Measurements from ENCODE around the gene SOX15. TPM values are rescaled to one million over a fixed set of nuclear protein-coding genes. Genes with fewer than 3 reads are reported as not detected.
"Not testable (repeated sequence)": the region's sequence is repeated elsewhere in the genome, so short reads cannot be mapped to it uniquely, and the experiment has no call there.

SOX15 gene
- total RNA-seq, 1 donor from 2014 or later = 0.51 TPM

- Histone ChIP-seq H2AFZ (replicated peaks) (no peak overlapping the region), H3K4me3 (peak overlapping the region; percentile 92), H3K36me3 (no peaks in the 10 kb centered on the region), H3K27ac (no peak overlapping the region), H3K4me2 (peak overlapping the region; percentile 86), H3K27me3 (no peaks in the 10 kb centered on the region), H3K4me1 (peaks cover 4% of the 10 kb centered on the region), H3K9ac (no peak overlapping the region), H3K9me3 (ENCODE audit: low read depth) (no peaks in the 10 kb centered on the region), H3F3A (ENCODE audit: low read depth) (peaks cover 13% of the 10 kb centered on the region), H3K79me2 (ENCODE audit: low read depth) (no peaks in the 10 kb centered on the region), H4K20me1 (ENCODE audit: low read depth) (no peaks in the 10 kb centered on the region)
- Mint-ChIP-seq H3K27ac (no peak overlapping the region), H3K4me3 (peak overlapping the region; percentile 95), H3K4me1 (peaks cover 22% of the 10 kb centered on the region), H3K36me3 (peaks cover 6% of the 10 kb centered on the region), H3K9me3 (peaks cover 2% of the 10 kb centered on the region), H3K27me3 (ENCODE audit: insufficient read depth, low read depth) (peaks cover 12% of the 10 kb centered on the region)
- TF ChIP-seq CTCF (IDR thresholded peaks at IDR 0.05) = no peak
- no peak for TF ChIP-seq EZH2 (IDR thresholded peaks at IDR 0.05)
- no peak for TF ChIP-seq EZH2phosphoT487 (IDR thresholded peaks at IDR 0.05)
- no peak for DNase-seq (ENCODE audit: low spot score)
These were observed 36.4 kb upstream of the SOX15 start for GRCh38 chr17:7626307-7626706.

GRCh38 chr17:7625749-7626148 lies 35.9 kb upstream of the SOX15 start:
- not testable (repeated sequence) for H3K36me3 ChIP-seq; H3K27me3 ChIP-seq; H3K79me2 ChIP-seq (ENCODE audit: low read depth); H3K27ac ChIP-seq; H3K4me1 ChIP-seq; H3K9ac ChIP-seq; DNase-seq (ENCODE audit: low spot score); H3K4me3 ChIP-seq; H3K4me2 ChIP-seq; H3K9me3 Mint-ChIP-seq; H3K9me3 ChIP-seq (ENCODE audit: low read depth); H3K36me3 Mint-ChIP-seq; H2AFZ ChIP-seq (replicated peaks); H4K20me1 ChIP-seq (ENCODE audit: low read depth); H3K27ac Mint-ChIP-seq
- Mint-ChIP-seq H3K27me3 (ENCODE audit: insufficient read depth, low read depth) (peaks cover 12% of the 10 kb centered on the region), H3K4me1 (peaks cover 22% of the 10 kb centered on the region), H3K4me3 (peak overlapping the region; percentile 57)
- H3F3A ChIP-seq (ENCODE audit: low read depth) = peaks cover 13% of the 10 kb centered on the region

GRCh38 chr17:7623661-7624060 lies 33.8 kb upstream of the SOX15 start:
- Mint-ChIP-seq H3K27me3 (ENCODE audit: insufficient read depth, low read depth) (peaks cover 9% of the 10 kb centered on the region), H3K36me3 (peaks cover 6% of the 10 kb centered on the region), H3K9me3 (peaks cover 2% of the 10 kb centered on the region), H3K4me3 (no peak overlapping the region), H3K4me1 (peaks cover 9% of the 10 kb centered on the region), H3K27ac (no peak overlapping the region)
- TF ChIP-seq EZH2phosphoT487 (IDR thresholded peaks at IDR 0.05) (no peak), EZH2 (IDR thresholded peaks at IDR 0.05) (no peak), CTCF (IDR thresholded peaks at IDR 0.05) (no peak)
- H3K9me3 ChIP-seq (ENCODE audit: low read depth) = no peaks in the 10 kb centered on the region
- H3K4me3 ChIP-seq = no peak overlapping the region
- H2AFZ ChIP-seq (replicated peaks) = no peak overlapping the region
- no peak overlapping the region for H3K4me2 ChIP-seq
- no peaks in the 10 kb centered on the region for H3K27me3 ChIP-seq
- peaks cover 13% of the 10 kb centered on the region for H3F3A ChIP-seq (ENCODE audit: low read depth)
- no peaks in the 10 kb centered on the region for H3K79me2 ChIP-seq (ENCODE audit: low read depth)
- H3K9ac ChIP-seq = no peak overlapping the region
- DNase-seq (ENCODE audit: low spot score) = no peak
- H3K27ac ChIP-seq = no peak overlapping the region
- H3K36me3 ChIP-seq = no peaks in the 10 kb centered on the region
- H4K20me1 ChIP-seq (ENCODE audit: low read depth) = no peaks in the 10 kb centered on the region
- peaks cover 4% of the 10 kb centered on the region for H3K4me1 ChIP-seq

- no peaks in the 10 kb centered on the region for H3K36me3 Mint-ChIP-seq
- H3K4me1 Mint-ChIP-seq = no peaks in the 10 kb centered on the region
- Histone ChIP-seq H3K79me2 (ENCODE audit: low read depth) (no peaks in the 10 kb centered on the region), H3K4me2 (no peak overlapping the region), H2AFZ (replicated peaks) (no peak overlapping the region), H3K4me3 (no peak overlapping the region), H3F3A (ENCODE audit: low read depth) (peaks cover 3% of the 10 kb centered on the region), H3K36me3 (no peaks in the 10 kb centered on the region), H3K9me3 (ENCODE audit: low read depth) (no peaks in the 10 kb centered on the region), H4K20me1 (ENCODE audit: low read depth) (no peaks in the 10 kb centered on the region), H3K4me1 (no peaks in the 10 kb centered on the region), H3K27me3 (no peaks in the 10 kb centered on the region), H3K27ac (no peak overlapping the region), H3K9ac (no peak overlapping the region)
- H3K9me3 Mint-ChIP-seq = no peaks in the 10 kb centered on the region
- no peak for DNase-seq (ENCODE audit: low spot score)
- H3K27me3 Mint-ChIP-seq (ENCODE audit: insufficient read depth, low read depth) = peaks cover 6% of the 10 kb centered on the region
- no peak overlapping the region for H3K27ac Mint-ChIP-seq
- no peak overlapping the region for H3K4me3 Mint-ChIP-seq
- no peak for TF ChIP-seq EZH2phosphoT487 (IDR thresholded peaks at IDR 0.05)
- no peak for TF ChIP-seq EZH2 (IDR thresholded peaks at IDR 0.05)
- TF ChIP-seq CTCF (IDR thresholded peaks at IDR 0.05) = no peak
These were observed 30.9 kb upstream of the SOX15 start for GRCh38 chr17:7620835-7621234.

All from neural progenitor cell (in vitro differentiated cells).